KG1 (cell line): ENCODE data around the gene ARHGEF6.
"Not testable (repeated sequence)": the region's sequence is repeated elsewhere in the genome, so short reads cannot be mapped to it uniquely, and the experiment has no call there.

Experiments used
- DNase-seq: peaks from one replicate; lab custom pipeline; 2025; lab: John Stamatoyannopoulos, UW

ARHGEF6 gene

GRCh38 chrX:136780763-136781162, at the start of gene ARHGEF6:
TSS of gene ARHGEF6 (minus strand) at chrX:136780932. CDS start at chrX:136780882, 50 bp downstream.
- DNase-seq: peak; percentile 42

GRCh38 chrX:136829413-136829812, 48.7 kb upstream of the ARHGEF6 start:
- no peak for DNase-seq

- DNase-seq: no peak
Observed at GRCh38 chrX:136828830-136829229, 48.1 kb upstream of the ARHGEF6 start.

- DNase-seq: no peak
Observed at GRCh38 chrX:136827026-136827425, 46.3 kb upstream of the ARHGEF6 start.

GRCh38 chrX:136825771-136826170, 45.0 kb upstream of the ARHGEF6 start:
- DNase-seq: no peak

- no peak for DNase-seq
Observed at GRCh38 chrX:136823175-136823574, 42.4 kb upstream of the ARHGEF6 start.

- DNase-seq: no peak
Observed at GRCh38 chrX:136822337-136823095, 41.8 kb upstream of the ARHGEF6 start.

- DNase-seq: not testable (repeated sequence)
Observed at GRCh38 chrX:136819756-136820155, 39.0 kb upstream of the ARHGEF6 start.

- no peak for DNase-seq
Observed at GRCh38 chrX:136819031-136819703, 38.4 kb upstream of the ARHGEF6 start.

GRCh38 chrX:136816975-136817374, 36.2 kb upstream of the ARHGEF6 start:
- no peak for DNase-seq

- no peak for DNase-seq
Observed at GRCh38 chrX:136814847-136815750, 34.4 kb upstream of the ARHGEF6 start.

GRCh38 chrX:136812286-136812685, 31.6 kb upstream of the ARHGEF6 start:
- no peak for DNase-seq

- DNase-seq: no peak
Observed at GRCh38 chrX:136810493-136810892, 29.8 kb upstream of the ARHGEF6 start.

GRCh38 chrX:136806891-136807410, 26.2 kb upstream of the ARHGEF6 start:
- DNase-seq: no peak

- no peak for DNase-seq
Observed at GRCh38 chrX:136802515-136802914, 21.8 kb upstream of the ARHGEF6 start.

GRCh38 chrX:136797787-136798186, 17.1 kb upstream of the ARHGEF6 start:
- no peak for DNase-seq

- not testable (repeated sequence) for DNase-seq
Observed at GRCh38 chrX:136795132-136795531, 14.4 kb upstream of the ARHGEF6 start.

GRCh38 chrX:136794660-136795059, 13.9 kb upstream of the ARHGEF6 start:
- not testable (repeated sequence) for DNase-seq

- no peak for DNase-seq
Observed at GRCh38 chrX:136794080-136794479, 13.3 kb upstream of the ARHGEF6 start.

- DNase-seq: no peak
Observed at GRCh38 chrX:136789856-136790255, 9.1 kb upstream of the ARHGEF6 start.

- DNase-seq: no peak
Observed at GRCh38 chrX:136784231-136784630, 3.5 kb upstream of the ARHGEF6 start.

- no peak for DNase-seq
Observed at GRCh38 chrX:136783159-136783558, 2.4 kb upstream of the ARHGEF6 start.
